ENCODE results near the gene ANTKMT. TPM values are rescaled to one million over a fixed set of nuclear protein-coding genes. Genes with fewer than 3 reads are reported as not detected.

ANTKMT gene
- polyA plus RNA-seq, 1 donor from 2014 or later, result 73.4 TPM

- Histone ChIP-seq H4K20me1 (ENCODE audit: insufficient read depth) (no peaks in the 10 kb centered on the region), H2AFZ (ENCODE audit: low read depth, low read length) (no peak overlapping the region), H3K4me2 (ENCODE audit: low read length) (no peak overlapping the region), H3F3A (ENCODE audit: insufficient read depth, low read length, poor library complexity, severe bottlenecking) (no peaks in the 10 kb centered on the region), H3K9me2 (ENCODE audit: insufficient read depth, low read length) (no peaks in the 10 kb centered on the region), H3K36me3 (ENCODE audit: insufficient read depth, low read length) (no peaks in the 10 kb centered on the region), H3K9me3 (ENCODE audit: low read length) (no peaks in the 10 kb centered on the region), H3K4me3 (ENCODE audit: low read length) (no peak overlapping the region), H3K27ac (ENCODE audit: low read length) (no peak overlapping the region), H3K27me3 (ENCODE audit: insufficient read depth, low read depth, low read length) (peaks cover 3% of the 10 kb centered on the region), H3K9ac (ENCODE audit: low read length) (no peak overlapping the region), H3K79me2 (replicated peaks; ENCODE audit: insufficient read depth, low read length) (peaks cover 4% of the 10 kb centered on the region)
- TF ChIP-seq EZH2 (IDR thresholded peaks at IDR 0.05; ENCODE audit: borderline replicate concordance, insufficient read depth, low read length, poor library complexity, severe bottlenecking), result no peak
- no peak for TF ChIP-seq POLR2AphosphoS5 (IDR thresholded peaks at IDR 0.05)
- no peak for TF ChIP-seq RAD21 (conservative IDR thresholded peaks at IDR 0.05)
- no peak for TF ChIP-seq EP300 (conservative IDR thresholded peaks at IDR 0.05; ENCODE audit: poor library complexity, severe bottlenecking)
- no peak for TF ChIP-seq CTCF (IDR thresholded peaks at IDR 0.05; ENCODE audit: poor library complexity, severe bottlenecking)
- TF ChIP-seq SMC3 (conservative IDR thresholded peaks at IDR 0.05; ENCODE audit: poor library complexity), result no peak
- TF ChIP-seq REST (IDR thresholded peaks at IDR 0.05; ENCODE audit: borderline replicate concordance), result no peak
- TF ChIP-seq TAF1 (IDR thresholded peaks at IDR 0.05; ENCODE audit: low read depth), result no peak
- no peak for TF ChIP-seq MXI1 (conservative IDR thresholded peaks at IDR 0.05; ENCODE audit: poor library complexity, severe bottlenecking)
These were observed 47.5 kb upstream of the ANTKMT start for GRCh38 chr16:673399-673991.

GRCh38 chr16:674214-674881 is 46.6 kb upstream of the ANTKMT start:
- Histone ChIP-seq H3K4me3 (ENCODE audit: low read length) (no peak overlapping the region), H3K9me2 (ENCODE audit: insufficient read depth, low read length) (no peaks in the 10 kb centered on the region), H2AFZ (ENCODE audit: low read depth, low read length) (no peak overlapping the region), H3K27ac (ENCODE audit: low read length) (no peak overlapping the region), H3K36me3 (ENCODE audit: insufficient read depth, low read length) (no peaks in the 10 kb centered on the region), H4K20me1 (ENCODE audit: insufficient read depth) (no peaks in the 10 kb centered on the region), H3K27me3 (ENCODE audit: insufficient read depth, low read depth, low read length) (peaks cover 3% of the 10 kb centered on the region), H3K9ac (ENCODE audit: low read length) (no peak overlapping the region), H3K79me2 (replicated peaks; ENCODE audit: insufficient read depth, low read length) (no peaks in the 10 kb centered on the region), H3K4me2 (ENCODE audit: low read length) (no peak overlapping the region), H3K9me3 (ENCODE audit: low read length) (no peaks in the 10 kb centered on the region), H3F3A (ENCODE audit: insufficient read depth, low read length, poor library complexity, severe bottlenecking) (no peaks in the 10 kb centered on the region)
- TF ChIP-seq SMC3 (conservative IDR thresholded peaks at IDR 0.05; ENCODE audit: poor library complexity), result no peak
- TF ChIP-seq MXI1 (conservative IDR thresholded peaks at IDR 0.05; ENCODE audit: poor library complexity, severe bottlenecking), result no peak
- TF ChIP-seq EZH2 (IDR thresholded peaks at IDR 0.05; ENCODE audit: borderline replicate concordance, insufficient read depth, low read length, poor library complexity, severe bottlenecking), result no peak
- no peak for TF ChIP-seq CTCF (IDR thresholded peaks at IDR 0.05; ENCODE audit: poor library complexity, severe bottlenecking)
- TF ChIP-seq EP300 (conservative IDR thresholded peaks at IDR 0.05; ENCODE audit: poor library complexity, severe bottlenecking), result no peak
- TF ChIP-seq POLR2AphosphoS5 (IDR thresholded peaks at IDR 0.05), result no peak
- TF ChIP-seq TAF1 (IDR thresholded peaks at IDR 0.05; ENCODE audit: low read depth), result no peak
- no peak for TF ChIP-seq RAD21 (conservative IDR thresholded peaks at IDR 0.05)
- no peak for TF ChIP-seq REST (IDR thresholded peaks at IDR 0.05; ENCODE audit: borderline replicate concordance)
